KMS-11 (cell line): ENCODE measurements around the gene ZNF784.

Source experiments
- H2AFZ ChIP-seq: fragments of 200-600 bp; sonication (generic); 2 replicates; pipeline ENCODE4 v1.6.1; 2016; ENCODE audit warnings: antibody characterized with exemption, mixed run types, low read depth
- H3K27ac ChIP-seq: fragments of 200-600 bp; sonication (generic); 2 replicates; pipeline ENCODE4 v1.6.1; 2016; ENCODE audit warnings: mild to moderate bottlenecking, mixed run types
- H3K27me3 ChIP-seq: fragments of 200-600 bp; sonication (generic); 2 replicates; pipeline ENCODE4 v1.6.1; 2017; ENCODE audit warnings: mild to moderate bottlenecking, low read depth, mixed run types, moderate library complexity; ENCODE audit not compliant: insufficient read depth
- H3K36me3 ChIP-seq: fragments of 200-600 bp; sonication (generic); 2 replicates; pipeline ENCODE4 v1.6.1; 2017; ENCODE audit warnings: mild to moderate bottlenecking, mixed run types; ENCODE audit not compliant: insufficient read depth
- H3K4me1 ChIP-seq: fragments of 200-600 bp; sonication (generic); 2 replicates; pipeline ENCODE4 v1.6.1; 2016; ENCODE audit warnings: mild to moderate bottlenecking, low read depth, mixed run types; ENCODE audit not compliant: poor library complexity, severe bottlenecking
- H3K4me2 ChIP-seq: fragments of 200-600 bp; sonication (generic); 2 replicates; pipeline ENCODE4 v1.7.0; 2016; ENCODE audit warnings: mild to moderate bottlenecking, mixed run types
- H3K4me3 ChIP-seq: fragments of 200-600 bp; sonication (generic); IDR thresholded peaks from 2 replicates; pipeline ENCODE4 v1.6.1; 2017; ENCODE audit warnings: low read depth, low read length, mixed read lengths; ENCODE audit not compliant: insufficient read depth
- H3K79me2 ChIP-seq: fragments of 200-600 bp; sonication (generic); 2 replicates; pipeline ENCODE4 v1.6.1; 2016; ENCODE audit warnings: low read depth, mixed run types; ENCODE audit not compliant: insufficient read depth
- H3K9ac ChIP-seq: fragments of 200-600 bp; sonication (generic); 2 replicates; pipeline ENCODE4 v1.6.1; 2016; ENCODE audit warnings: mild to moderate bottlenecking, mixed run types
- H4K20me1 ChIP-seq: fragments of 200-600 bp; sonication (generic); 2 replicates; pipeline ENCODE4 v1.6.1; 2016; ENCODE audit warnings: mild to moderate bottlenecking, mixed run types; ENCODE audit not compliant: insufficient read depth
- TF ChIP-seq, protein P1 (sequence below): fragments of 200-600 bp; sonication (generic); conservative IDR thresholded peaks from 2 replicates; pipeline ENCODE4 v1.6.1; 2017; ENCODE audit warnings: low read depth, mild to moderate bottlenecking, antibody characterized with exemption, low read length, moderate library complexity, mixed read lengths

The ZNF784 gene

DNA sequence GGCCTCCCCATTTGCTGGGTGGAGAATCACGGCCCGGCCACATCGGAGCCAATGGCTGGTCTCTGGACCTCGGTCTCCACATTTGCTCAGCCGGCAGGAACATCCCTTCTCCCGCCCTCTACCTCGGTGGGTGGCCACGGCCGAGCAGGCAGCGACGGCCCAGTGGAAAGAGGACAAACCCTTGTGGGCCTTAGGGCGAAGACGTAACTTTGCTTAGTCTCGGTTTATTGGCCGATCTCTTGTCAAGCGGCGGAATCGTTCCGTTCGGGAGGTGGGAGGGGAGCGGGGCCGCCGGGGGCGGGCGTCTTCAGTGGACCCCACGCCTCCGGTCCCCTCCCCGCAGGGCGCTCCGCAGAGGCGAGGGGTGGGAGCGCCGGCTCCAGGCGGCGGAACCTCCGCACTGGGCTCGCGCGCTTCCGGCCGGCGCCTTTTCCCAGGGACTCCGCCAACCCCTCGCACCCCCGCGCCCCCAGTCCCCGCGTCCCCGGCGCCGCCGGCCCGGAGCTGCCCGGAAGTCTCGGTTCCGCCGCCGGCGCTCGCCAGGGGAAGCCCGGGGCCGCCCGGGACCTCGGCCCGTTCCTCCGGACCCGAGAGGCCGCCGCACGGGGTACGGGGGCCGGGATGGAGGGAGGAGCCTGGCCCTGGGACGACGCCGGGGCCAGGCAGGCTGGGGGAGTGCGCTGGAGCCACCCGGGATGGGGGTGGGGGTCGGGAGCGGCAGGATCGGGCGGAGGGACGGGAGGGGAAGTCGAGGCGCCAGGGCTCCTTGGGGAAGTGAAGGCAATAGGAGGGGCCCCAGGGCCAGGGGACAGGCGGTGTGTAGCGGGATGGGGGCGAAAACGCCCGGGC lies 16.4 kb upstream of the ZNF784 start, which contains the start of gene ZNF580:
ZNF580 (plus strand) TSS at position 426 of the 849 bp plus-strand sequence. CDS start 1,507 bp downstream, outside the sequence.
- Histone ChIP-seq H3K4me2 (peak within 1 kb of the TSS; percentile 99), H3K36me3 (no peaks in the 10 kb centered on the region), H3K4me1 (peaks cover 25% of the 10 kb centered on the region), H3K27ac (peak within 1 kb of the TSS; percentile 81), H3K4me3 (no peak within 1 kb of the TSS), H3K79me2 (peaks cover 47% of the 10 kb centered on the region), H2AFZ (peak within 1 kb of the TSS; percentile 34), H3K9ac (peak within 1 kb of the TSS; percentile 87), H3K27me3 (no peaks in the 10 kb centered on the region), H4K20me1 (no peaks in the 10 kb centered on the region)
- TF ChIP-seq, protein P1, sequence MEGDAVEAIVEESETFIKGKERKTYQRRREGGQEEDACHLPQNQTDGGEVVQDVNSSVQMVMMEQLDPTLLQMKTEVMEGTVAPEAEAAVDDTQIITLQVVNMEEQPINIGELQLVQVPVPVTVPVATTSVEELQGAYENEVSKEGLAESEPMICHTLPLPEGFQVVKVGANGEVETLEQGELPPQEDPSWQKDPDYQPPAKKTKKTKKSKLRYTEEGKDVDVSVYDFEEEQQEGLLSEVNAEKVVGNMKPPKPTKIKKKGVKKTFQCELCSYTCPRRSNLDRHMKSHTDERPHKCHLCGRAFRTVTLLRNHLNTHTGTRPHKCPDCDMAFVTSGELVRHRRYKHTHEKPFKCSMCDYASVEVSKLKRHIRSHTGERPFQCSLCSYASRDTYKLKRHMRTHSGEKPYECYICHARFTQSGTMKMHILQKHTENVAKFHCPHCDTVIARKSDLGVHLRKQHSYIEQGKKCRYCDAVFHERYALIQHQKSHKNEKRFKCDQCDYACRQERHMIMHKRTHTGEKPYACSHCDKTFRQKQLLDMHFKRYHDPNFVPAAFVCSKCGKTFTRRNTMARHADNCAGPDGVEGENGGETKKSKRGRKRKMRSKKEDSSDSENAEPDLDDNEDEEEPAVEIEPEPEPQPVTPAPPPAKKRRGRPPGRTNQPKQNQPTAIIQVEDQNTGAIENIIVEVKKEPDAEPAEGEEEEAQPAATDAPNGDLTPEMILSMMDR, result no peak

DNA sequence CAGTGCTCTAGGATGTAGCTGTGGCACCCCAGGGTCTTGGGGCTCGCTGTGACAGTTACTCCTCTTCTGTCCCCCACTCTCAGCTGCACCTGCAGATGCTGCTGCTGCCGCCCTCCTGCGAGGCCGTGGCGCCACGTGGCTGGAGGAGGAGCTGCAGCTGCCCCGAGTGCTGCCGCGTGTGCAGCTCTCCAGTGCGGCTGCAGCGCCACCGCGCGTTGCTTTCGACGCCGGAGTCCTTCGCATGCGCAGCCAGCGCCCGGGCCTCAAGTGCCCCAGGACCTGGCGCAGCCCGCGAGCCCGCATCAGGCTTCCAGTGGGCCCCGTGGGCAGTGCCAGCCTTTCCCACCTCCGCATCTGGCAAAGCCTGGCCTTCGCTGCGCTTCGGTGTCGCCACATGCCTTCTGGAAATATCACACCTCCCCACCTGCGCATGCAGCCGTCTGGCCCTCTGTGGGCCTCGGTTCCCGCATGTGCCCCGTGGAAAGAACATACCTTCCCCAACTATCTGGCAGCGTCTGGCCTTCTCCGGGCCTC lies 15.7 kb upstream of the ZNF784 start:
- H3K27me3 ChIP-seq, result no peaks in the 10 kb centered on the region

DNA sequence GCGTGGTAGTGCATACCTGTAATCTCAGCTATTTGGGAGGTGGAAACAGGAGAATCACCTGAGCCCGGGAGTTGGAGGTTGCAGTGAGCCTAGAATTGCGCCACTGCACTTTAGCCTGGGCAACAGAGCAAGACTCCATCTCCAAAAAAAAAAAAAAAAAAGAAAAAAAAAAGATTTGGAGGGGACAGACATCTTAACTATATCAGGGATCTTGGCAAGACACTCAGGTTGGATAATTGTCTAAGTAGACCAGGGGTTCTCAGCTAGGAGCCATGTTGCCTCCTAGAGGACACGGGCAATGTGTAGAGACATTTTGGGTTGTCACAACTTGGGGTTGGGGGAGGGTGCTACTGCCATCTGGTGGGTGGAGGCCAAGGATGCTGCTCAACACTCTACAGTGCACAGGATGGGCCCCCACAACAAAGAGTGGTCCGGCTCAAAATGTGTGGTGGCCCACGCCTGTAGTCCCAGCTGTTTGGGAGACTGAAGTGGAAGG lies 14.5 kb upstream of the ZNF784 start:
- Histone ChIP-seq H3K27me3 (no peaks in the 10 kb centered on the region), H2AFZ (no peak overlapping the region), H3K27ac (no peak overlapping the region), H3K4me3 (no peak overlapping the region), H3K79me2 (peaks cover 39% of the 10 kb centered on the region), H3K4me1 (peaks cover 23% of the 10 kb centered on the region), H3K36me3 (no peaks in the 10 kb centered on the region), H3K9ac (no peak overlapping the region), H4K20me1 (no peaks in the 10 kb centered on the region), H3K4me2 (no peak overlapping the region)
- TF ChIP-seq, protein P1, result peak; percentile 56; the same call in 1 of the 2 replicates

More for the DNA sequence above, 15.7 kb upstream of the ZNF784 start:
- Histone ChIP-seq H3K36me3 (no peaks in the 10 kb centered on the region), H3K79me2 (peaks cover 47% of the 10 kb centered on the region), H3K27ac (no peak overlapping the region; the same call in 1 of the 2 replicates), H4K20me1 (no peaks in the 10 kb centered on the region), H3K4me3 (no peak overlapping the region), H2AFZ (peak overlapping the region; percentile 34; the same call in 1 of the 2 replicates), H3K4me1 (peaks cover 27% of the 10 kb centered on the region), H3K4me2 (peak overlapping the region; percentile 22; the same call in 1 of the 2 replicates), H3K9ac (no peak overlapping the region)
- TF ChIP-seq, protein P1, result no peak

DNA sequence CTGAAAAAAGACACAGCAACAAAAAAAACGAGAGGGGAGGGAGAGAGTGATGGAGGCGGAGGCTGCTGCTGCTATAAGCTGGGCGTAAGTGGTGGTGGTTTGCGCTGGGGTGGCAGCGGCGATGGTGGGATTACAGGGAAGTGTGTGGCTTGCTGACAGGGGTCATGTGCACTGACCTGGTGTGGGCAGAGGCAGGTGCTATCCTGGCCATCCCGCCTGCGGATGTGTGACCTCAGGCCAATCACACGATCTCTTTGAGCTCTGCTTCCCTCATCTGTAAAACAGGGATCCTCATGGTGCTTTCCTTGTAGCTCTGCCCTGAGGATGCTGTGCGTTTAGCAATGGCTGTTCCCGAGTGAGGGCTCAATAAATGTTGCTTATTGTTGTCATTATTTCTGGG lies 13.2 kb upstream of the ZNF784 start:
- H3K79me2 ChIP-seq, result peaks cover 32% of the 10 kb centered on the region
- TF ChIP-seq, protein P1, result no peak
- H3K4me1 ChIP-seq, result peaks cover 20% of the 10 kb centered on the region

More for the DNA sequence above, 13.2 kb upstream of the ZNF784 start:
- Histone ChIP-seq H2AFZ (no peak overlapping the region), H3K27me3 (no peaks in the 10 kb centered on the region), H4K20me1 (no peaks in the 10 kb centered on the region), H3K9ac (no peak overlapping the region), H3K4me3 (no peak overlapping the region), H3K4me2 (no peak overlapping the region), H3K36me3 (no peaks in the 10 kb centered on the region), H3K27ac (no peak overlapping the region)
